IPS DF 4.7 (cell line): ENCODE measurements around the gene LGALS8.

Source experiments
- DNase-seq: peaks from one replicate; pipeline ENCODE4 v3.0.0-alpha.2; 2013; ENCODE audit warnings: low spot score; ENCODE audit errors: extremely low read depth

Gene LGALS8

DNA sequence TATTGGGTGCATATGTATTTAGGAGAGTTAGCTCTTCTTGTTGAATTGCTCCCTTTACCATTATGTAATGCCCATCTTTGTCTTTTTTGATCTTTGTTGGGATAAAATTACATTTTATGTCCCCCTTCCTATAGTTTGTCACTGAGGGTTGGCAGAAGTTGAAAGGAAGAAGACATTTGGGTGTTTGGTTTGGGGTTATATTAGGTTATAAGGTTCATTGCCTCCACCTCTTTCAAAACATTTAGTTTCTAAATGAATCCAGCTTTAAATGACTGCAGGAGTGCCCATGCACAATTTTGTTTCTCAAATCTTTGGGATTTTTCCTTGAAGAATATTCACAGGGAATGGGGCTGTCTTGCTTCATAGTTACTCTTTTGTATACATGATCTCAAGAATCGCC, 14.6 kb upstream of the LGALS8 start:
- no peak for DNase-seq

DNA sequence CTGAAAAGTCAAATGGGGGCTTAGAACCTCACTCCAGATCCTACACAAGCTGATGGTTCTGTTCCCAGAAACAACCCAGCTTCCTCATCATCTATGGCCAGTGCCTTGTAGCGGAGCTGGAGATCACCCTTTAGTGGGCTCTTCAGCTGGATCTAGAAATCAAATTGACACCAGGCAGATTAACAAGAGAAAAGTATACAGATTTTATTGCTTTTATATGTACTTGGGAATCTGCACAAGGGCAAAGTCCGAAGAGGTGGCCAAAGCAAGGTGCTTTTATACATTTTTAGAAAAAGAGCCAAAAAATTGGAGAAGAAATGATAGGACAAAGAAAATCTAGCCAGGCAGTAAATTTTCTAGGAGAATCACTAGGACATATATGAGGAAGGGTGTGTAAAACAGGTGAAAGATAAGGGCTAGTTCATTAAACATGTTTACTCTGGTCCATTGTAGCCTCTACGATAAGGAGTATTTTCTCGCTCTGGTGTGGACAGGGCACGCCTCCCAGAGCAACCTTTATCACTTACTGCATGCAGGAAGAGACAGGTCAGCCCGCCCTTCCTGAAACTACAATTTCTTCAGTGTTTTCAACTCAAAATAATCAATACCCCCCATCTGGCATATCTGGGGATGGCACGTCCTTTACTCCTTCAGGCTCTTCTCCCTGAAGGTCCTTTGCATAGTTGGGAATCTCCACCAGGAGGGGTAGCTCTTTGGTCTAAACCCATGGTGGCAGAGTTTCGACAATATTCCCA, 14.0 kb upstream of the LGALS8 start:
- no peak for DNase-seq

DNA sequence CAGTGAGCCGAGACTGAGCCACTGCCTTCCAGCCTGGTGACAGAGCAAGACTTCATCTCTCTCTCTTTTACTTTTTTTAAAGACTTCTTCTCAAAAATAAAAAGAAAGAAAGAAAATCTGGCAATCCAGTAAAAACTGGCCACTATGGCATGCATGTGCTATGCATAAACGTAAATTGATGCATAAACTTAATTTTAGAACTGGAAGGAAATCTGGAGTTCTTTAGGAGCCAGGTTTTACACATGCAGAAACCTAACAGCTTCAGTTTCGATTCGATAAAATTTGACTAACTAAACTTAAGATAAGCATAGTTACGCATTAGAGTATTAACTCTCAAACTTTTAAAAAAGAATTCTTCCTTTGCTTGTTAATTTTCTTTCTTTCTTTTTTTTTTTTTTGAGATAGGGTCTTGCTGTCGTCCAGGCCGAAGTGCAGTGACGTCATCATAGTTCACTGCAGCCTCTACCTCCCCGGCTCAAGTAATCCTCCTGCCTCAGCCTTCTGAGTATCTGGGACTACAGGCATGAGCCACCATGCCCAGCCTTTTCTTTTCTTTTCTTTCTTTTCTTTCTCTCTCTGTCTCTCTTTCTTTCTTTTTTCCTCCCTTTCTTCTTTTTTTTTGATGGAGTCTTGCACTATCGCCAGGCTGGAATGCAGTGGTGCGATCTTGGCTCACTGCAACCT, 11.9 kb upstream of the LGALS8 start:
- no peak for DNase-seq

DNA sequence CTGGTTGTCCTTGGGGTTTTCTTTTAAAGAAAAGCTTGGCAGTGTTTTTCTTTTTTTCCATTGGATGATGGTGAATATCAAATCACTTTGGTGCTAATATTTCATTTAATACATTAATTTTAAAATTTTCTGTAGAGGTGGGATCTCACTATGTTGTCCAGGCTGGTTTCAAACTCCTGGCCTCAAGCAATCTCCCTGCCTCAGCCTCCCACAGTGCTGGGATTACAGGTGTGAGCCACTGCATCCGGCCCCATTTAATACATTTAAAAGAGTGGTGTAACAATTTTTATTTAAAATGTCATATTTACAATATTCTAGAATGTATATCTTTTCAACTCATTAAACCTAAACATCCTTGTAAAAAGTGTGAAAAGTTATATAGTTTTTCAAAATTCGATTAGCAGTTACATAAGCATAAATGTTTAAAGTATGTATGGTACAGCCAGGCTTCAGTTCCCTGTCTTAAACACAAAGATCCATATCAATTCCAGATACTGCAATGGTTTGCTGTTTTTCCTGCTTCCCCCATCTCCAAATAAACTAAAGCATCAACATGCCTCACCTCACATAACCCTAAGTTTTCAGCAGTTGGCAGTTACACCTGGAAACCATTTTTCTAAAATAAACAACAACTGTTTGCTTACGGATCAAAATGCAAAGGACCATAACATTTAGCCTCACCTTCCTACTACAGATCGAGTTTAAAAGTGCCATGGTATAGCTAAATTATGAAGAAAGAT, 8.9 kb upstream of the LGALS8 start:
- no peak for DNase-seq

DNA sequence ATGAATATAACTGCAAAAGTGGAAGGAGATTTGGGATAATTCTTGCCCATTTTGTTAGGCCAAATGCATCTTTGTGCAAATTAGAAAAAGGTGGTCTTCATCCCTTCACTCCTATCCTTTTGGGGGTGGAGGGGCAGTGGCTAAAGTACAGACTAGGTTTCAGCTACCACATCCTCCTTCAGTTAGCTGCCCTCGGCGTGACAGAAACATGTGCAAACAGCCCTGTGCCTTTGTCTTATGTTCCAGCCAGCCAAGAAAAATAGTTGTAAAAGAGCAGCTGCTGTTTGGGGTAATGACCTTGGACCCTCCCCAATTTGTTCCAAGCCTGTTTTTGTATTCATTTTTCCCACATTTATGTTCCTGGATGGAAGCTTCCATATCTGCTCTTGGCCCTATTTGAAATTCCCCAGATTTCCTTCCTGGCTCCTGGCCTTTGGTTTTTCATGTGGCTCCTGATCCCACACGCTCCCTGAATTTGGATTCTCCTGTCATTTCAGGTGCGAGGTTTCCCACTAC, 8.3 kb upstream of the LGALS8 start:
- no peak for DNase-seq

DNA sequence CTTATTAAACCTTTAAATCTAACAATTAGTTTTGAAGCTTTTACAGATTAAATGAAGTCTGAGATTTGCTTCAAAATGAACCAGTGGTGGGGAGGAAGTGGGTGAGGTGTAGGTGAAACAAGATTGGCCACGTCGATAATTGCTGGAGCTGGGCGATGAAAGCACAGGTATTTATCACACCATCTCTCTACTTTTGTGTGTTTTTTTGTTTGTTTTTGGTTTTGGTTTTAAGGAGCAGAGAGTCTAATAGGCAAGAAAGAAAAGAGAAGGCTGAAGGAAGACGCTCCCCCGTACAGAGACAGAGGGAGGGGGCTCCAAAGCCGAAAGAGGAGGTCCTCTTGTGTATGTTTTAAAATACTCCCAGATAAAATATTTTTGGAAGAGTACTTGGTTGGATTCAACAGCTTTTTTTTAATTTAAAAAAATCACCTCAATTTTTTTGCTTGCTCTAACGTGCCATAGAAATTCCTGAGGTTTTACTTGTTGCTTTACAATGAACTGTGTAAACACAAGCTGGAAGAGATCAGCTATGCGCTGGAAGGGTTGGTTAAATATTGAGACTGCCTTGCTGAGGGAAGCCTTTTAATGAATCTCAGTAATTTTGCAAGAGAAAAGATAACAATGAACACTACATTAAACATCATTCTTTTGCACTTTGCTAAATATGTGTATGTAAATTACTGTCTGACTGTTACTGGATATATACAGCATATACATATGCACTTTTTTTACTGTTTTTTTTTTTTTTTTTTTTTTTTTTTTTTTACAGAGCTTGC, 6.7 kb upstream of the LGALS8 start:
- no peak for DNase-seq

DNA sequence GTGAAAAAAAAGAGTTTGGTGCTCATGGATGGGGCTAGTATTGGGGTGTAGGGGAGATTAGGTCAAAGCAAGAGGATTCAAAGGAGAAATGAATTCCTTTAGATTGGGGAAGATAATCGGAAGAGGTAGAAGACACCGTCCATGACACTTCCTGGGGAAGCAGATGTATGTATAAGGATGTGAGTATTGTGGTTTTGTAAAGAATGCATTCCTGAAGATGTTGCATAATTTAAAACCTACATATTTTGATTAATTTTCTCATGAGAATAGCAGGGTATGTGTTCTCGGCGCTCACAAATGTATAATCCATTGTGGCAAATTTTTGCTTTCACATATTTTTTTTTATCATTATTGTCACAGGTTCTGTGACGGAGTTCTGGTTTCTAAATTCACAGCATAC, 5.5 kb upstream of the LGALS8 start:
- DNase-seq = no peak

DNA sequence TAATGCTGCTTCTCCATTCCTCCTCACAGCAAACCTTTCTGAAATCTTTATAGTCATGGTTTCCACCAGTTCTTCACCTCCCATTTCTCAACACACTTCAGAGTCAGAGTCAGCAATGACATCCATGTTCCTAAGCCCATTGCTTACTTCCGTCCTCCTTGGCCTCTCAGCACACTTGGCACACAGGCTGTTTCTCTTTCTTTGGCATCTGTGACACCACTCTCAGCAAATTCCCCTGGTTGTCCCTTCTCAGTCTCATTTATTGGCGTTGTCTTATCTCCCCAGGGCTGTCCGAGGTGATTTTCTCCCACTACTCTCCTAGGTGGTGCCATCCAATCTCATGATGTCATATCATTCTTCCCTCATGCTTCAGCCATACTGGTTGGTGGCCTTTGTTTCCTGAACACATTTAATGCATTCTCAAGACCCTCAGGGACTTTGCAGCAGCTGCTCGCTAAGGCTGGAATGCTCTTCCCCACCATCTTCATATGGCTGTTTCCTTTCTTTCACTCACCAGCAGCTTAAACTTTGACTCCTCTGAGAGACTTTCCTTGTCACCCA, 3.3 kb upstream of the LGALS8 start:
- no peak for DNase-seq

DNA sequence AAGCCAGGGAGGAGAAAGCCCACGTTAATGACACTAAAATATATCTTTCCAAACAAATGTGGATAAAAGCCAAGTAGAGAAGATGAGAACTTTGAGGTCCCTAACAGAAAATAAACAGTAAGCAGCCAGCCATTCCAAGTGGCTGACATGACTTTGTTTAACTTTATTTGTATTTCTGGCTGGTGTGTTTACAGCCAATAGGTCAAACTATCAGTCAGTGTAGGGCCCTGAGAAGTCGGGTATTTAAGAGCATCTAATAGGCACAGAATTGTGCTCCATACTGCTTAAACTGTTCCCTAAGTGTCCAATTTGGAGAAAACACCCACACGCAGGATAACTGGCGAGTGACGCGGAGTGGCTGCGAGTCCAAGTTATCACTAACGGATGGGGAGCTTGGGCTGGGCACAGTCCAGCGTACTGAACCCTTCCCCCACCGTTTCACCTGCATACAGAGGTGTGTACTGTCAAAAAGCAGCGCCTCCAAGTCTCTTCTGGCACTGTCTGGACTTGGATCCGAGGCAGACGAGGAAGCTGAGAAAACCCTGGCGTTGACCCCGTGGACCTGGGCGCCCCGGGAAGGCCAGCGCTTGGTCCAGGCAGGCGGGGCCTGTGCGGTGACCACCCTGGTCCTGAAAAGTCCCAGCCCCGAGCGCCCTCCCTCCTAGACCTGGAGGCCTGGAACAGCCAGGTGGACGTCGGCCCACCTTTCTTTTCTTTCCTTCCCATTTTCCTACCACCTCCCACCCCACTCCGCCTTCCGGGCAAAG, 662 bp upstream of the LGALS8 start:
- DNase-seq = no peak

DNA sequence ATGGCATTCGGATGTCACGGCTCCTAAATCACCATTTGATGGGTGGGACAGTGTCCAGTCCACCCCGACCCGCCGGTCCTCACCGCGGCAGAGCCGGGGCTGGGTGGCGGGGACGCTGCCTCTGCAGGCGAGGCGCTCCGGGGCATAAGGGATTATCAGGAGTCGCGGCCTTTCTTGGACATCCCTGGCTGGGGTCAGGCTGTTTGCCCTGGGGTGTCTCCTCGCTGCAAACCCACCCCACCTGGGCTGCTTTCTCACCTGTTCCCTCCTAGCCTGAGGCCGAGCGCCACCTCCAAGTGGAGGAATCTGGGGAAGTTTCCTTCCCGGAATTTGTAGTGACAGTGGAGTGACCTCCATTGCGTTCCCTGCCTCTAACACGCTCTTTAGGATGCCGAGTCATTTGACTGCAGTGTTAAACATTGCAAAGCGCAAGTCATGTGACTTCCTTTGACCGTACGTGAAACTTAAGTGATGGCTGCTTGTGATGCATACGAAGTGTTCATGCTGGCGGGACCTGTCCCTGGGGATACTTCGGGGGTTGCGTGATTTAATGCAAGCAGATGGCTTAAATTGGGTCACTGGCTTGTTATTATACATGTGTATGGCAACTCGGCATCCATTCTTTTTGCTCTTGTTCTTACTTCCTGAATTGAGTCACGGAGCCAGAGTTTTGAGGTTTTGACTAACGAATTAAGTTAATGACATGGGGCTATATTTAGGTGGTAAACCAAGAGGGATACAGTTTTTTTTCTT, 536 bp downstream of the LGALS8 start:
- no peak for DNase-seq

DNA sequence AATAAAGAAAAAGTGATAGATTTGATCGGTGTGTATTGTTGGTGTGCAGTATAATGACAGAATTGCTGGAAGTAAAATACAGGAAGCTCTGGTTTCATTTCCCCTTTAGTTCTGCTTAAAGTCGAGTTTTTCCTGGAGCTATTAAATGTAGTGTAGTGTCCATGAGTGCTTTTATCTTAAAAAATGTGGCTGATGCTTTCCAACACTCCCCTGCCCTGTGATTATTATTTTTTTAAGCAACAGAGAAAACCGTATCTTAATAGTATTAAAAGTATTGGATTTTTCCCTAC, 1.1 kb downstream of the LGALS8 start:
- DNase-seq = no peak

DNA sequence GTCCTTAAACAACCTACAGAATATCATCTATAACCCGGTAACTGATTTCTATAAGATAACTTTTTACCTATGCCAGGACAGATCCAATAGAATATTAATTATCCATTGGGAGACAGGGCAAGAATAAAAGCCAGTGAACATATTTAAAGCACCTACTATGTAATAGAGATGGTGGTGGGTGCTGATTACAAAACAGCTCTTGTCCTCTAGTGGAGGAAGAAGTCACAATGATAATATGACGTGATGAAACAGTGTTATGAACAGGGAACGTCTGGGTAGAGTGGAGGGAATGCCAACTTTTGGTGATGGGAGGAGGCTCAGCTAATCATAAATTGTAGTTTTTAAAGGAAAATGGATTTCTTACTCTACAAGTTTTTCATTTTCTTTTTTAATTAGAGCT, 2.3 kb downstream of the LGALS8 start:
- no peak for DNase-seq

DNA sequence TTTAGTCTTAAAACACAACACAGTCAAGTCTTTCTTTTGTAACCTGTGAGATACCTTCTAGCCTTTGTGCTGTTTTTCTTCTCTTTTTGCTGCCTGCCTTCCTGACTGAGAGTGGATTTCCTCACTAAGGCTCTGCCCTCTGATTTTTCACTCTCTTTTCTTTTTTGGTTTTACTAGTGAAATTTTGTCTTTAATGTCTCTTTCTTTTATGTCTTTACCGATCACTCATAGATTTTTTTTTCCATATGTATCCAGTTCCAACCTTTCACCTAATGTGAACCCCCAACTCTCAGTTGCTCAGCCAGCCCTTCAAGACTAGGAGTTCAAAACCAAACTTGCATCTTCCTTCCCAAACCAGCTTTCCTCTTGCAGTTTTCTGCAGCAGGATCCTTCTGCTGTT, 6.5 kb downstream of the LGALS8 start:
- DNase-seq = no peak

DNA sequence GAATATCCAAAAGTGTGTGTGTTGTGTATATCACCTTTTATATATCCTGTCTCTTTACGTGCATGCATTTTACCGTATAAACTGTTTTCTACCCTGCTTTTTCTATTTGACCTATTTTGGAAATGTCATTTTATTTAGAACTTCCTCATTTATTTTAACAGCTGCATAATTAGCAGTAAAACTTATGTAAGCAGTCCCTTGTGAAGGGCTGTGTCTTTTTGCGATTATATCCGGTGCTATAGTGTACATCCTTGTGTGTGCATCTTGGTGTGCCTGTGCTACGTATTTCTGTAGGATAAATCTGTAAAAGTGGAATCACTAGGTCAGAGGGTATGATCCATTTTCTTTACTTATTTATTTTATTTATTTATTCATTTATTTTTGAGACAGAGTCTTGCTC, 7.2 kb downstream of the LGALS8 start:
- no peak for DNase-seq

DNA sequence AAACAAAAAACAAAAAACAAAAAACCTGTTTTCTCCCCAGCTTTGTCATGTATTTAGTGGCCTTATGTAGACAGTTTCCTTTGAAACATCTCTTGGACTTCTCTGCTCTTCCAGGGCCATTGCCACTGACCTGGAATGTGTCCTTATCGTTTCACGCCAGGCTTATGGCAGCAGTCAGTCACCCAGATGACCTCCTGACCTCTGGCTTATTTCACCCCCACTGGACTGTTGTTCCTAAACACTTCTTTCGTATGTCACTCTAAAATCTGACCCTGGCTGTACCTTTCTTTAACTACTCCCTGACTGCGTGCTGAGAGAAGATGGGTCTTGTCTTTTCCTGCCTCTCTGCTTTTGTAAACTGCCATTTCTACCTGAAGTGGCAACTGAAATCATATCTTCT, 9.1 kb downstream of the LGALS8 start:
- DNase-seq = no peak

DNA sequence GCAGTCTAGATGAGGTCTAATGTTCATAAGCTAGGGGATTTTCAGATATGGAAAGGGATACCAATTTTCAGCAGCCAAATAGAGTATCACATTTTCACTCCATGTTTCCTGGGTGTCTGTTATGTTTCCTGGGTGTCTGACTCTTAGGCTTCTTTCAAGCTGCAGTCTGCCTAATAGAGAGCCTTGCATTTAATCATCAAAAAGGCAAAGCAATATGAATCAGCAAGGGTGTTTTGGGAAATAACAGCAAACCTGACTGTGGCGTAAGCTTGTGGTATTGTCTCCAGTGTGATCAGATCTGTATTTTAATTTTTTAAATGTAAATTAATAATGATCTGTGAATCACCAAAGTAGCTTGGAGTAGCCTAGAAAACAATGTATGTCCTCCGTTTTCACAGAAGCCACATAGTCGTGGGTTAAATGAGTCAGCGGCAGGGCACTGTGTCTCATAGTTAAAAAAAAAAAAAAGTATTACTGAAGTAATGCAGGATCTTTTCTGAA, 10.4 kb downstream of the LGALS8 start:
- no peak for DNase-seq

DNA sequence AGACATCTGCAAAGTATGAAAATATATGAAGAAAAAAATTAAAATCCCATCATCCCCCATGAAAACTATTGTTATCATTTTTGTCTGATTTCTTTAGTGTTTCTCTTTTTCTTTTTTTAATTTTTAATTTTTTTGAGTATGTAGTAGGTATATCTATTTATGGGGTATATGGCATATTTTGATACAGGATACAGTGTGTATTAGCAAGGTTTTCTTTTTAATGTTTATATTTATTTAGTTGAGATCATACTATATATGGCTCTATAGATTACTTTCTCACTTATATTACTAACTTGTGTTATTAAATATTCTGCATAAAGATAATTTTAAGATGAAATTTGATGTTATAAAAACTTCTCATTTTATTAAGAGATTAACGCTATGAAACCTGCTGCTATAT, 11.4 kb downstream of the LGALS8 start:
- no peak for DNase-seq

DNA sequence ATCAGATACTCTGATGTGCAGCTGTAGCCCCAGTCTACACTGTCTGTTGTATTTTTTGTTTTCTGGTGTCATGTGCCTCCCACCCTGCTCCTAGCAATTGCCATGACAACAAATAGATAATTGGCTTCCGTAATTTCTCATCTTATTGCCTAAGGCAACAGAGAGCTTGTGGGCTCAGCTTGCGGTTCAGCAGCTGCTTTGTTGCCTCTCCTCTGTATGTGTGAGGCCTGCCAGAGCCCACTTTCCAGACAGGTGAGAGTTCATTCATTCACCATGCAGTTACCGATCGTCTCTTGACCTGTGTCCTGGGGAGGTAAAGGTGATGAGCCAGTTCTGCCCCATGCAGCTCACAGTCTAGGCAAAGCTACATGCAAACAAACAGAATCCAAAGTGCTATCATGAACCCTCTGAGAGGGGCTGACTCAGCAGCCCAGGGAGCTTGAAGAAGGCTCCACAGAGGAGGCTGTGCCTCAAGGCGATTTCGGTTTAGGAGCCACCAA, 11.9 kb downstream of the LGALS8 start:
- no peak for DNase-seq

DNA sequence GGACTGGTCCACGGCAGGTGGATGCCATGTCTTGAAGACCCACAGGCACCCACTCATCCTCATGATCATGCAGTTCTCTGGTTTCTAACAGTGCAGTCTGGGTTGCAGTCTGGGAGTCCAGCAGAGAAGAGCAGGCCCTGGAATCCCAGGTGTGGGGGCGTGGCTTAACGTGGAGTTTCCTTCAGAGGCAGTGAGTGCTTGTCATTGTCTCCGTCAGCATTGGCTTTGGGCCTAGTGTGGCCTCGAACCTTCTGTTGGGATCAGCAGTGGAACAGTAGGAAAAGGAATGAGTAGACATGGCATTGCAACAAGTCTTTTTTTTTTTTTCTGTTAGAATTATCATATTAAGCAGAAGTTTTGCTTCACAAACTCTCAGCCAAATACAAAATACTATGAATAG, 12.8 kb downstream of the LGALS8 start:
- no peak for DNase-seq
